Smooth muscle cell of the brain vasculature (primary cell): ENCODE measurements around the gene GSG1L.

Experiments
- DNase-seq: peaks from one replicate; pipeline ENCODE4 v3.0.0-alpha.2; 2012; ENCODE audit warnings: low read depth, low spot score

Gene GSG1L

DNA sequence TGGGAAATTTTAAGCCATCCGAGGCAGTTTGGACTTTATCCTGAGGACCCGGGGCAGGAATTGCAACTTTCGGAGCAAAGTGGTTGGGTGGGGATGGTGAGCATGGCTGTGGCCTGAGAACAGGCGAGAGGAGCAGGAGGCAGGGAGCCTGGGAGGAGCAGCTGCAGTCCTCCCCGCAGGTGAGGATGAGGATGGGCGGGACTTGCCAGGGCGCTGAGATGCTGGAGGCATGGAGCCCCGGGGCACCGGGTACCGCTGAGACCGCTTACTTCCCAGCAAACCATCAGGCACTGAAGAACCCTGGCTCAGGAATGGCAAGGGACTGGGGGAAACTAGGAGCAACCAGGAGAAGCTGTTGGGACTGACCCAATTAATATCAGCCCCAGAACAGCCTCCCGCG is 210.8 kb downstream of the GSG1L start:
- no peak for DNase-seq

DNA sequence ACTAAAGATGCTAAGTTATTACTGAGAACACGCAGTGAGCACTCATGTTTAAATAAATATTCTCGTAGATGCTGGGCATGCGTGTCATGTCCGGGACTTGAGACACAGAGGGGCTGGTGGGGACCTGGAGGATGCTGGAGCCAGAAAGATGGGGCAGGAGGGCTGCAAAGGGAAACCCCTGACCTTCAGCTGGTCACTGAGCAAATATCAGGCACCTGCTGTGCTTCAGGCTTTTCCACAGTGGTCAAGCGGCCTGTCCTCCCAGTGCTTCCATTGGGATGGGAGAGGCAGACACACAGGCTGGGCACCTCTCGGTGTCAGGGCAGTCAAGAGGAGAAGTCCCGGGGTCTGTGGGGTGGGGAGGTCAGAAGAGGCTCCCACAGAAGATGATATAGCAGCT is 211.4 kb downstream of the GSG1L start:
- no peak for DNase-seq

DNA sequence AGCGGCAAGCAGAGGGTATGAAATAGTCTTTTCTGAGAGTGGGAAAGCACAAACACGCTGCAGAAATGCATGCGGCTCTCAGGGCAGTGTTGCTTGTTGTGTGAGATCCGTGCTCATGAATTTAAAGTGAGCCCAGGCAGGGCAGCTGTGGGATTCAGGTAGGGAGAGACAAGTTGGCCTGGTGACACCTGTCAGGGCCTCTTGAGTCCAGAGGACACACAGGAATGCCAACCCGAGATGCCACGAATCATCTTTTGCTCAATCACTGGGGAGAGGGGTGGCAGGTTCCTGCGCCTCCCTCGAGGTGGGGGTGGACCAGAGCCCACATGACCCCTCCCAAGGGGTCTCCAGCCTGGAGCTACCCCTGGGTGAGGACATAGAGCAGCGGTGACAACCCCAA is 211.9 kb downstream of the GSG1L start:
- no peak for DNase-seq

DNA sequence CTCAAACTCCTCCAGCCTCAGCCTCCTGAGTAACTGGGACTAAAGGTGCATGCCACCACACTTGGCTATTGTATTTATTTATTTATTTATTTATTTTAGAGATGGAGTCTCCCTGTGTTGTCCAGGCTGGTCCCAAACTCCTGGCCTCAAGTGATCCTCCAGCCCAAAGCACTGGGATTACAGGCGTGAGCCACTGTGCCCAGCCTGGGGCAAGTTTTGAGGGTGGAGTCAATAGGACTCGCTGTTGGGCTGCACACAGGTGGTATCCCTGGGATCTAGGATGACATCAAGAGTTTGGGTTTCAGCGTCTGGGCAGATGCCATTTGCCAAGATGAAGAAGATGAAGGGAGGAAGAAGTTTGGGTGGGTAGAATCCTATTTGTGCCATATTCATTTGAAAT is 213.9 kb downstream of the GSG1L start:
- DNase-seq = no peak

DNA sequence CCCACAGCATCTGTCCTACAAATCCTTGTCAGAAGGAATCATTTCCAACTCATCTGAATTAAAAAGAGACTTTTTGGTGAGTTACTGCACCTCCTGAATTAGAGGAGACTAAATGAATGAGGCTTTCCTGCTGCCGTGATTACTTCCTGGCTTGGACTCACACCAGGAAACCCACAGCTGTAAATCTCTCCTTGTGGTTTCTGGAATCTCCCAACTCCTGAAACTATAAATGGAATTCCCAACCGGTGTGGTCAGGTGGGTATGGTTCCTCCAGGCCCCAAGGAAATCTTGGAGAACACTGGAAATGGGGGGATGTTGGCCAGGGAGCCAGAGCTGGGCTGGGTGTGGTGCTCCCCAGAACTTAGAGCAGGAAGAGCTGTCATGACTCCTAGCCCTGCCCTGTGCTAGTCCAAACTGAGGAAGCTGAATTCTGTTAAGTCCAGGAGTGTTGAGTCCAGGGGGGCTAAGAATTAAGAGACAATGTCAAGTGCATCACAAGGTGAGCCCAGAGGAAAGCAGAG is 216.4 kb downstream of the GSG1L start:
- no peak for DNase-seq

DNA sequence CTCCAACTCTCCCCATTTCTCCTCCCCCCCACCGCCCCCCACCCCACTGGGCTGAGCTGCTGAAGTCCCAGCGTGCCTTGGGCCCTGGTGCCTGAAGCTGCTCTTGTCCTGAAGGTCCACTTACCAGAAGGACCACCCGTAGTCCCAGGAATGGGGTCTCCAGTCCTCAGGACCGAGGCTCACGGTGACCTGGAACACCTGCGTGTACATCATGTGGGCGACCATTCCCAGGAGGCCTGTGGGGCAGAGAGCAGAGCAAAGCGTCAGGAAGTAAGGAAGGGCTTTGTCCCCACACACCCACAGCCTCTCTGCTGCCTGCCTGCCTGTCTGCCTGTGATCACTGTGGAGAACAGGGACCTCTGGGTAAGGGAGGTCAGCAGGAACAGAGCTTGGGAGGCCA is 218.7 kb downstream of the GSG1L start:
- no peak for DNase-seq

DNA sequence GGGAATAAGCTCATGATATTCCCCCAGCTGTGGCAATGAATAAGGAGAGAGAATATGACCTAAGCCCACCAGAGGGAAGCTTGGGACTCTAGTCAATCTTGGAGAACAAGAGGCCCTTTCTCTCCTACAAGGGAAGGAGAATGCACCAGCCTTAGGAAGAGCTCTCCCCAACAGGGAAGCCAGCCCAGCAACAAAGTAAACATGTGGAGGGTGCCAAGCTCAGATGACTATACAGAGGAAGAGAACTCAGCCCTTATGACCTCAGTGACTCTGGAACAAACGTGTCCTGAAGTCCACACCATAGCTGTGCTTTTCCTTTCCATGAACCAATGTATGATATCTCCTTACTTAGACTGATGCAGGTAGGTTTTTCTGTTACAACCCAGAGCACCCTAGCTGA is 219.7 kb downstream of the GSG1L start:
- DNase-seq = no peak

DNA sequence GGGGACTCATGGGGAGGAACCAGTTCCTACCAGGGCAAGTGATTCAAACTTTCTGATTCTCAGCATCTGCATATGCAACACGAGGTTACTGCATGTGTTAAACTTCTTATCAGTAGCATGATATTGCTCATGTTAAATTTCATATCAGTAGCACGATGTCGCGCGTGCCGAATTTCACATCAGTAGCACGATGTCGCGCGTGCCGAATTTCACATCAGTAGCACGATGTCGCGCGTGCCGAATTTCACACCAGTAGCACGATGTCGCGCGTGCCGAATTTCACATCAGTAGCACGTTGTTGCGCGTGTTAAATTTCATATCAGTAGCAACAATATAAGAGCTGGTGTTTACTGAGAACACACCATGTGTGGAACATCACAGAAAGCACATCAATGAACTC is 221.6 kb downstream of the GSG1L start:
- DNase-seq = no peak

DNA sequence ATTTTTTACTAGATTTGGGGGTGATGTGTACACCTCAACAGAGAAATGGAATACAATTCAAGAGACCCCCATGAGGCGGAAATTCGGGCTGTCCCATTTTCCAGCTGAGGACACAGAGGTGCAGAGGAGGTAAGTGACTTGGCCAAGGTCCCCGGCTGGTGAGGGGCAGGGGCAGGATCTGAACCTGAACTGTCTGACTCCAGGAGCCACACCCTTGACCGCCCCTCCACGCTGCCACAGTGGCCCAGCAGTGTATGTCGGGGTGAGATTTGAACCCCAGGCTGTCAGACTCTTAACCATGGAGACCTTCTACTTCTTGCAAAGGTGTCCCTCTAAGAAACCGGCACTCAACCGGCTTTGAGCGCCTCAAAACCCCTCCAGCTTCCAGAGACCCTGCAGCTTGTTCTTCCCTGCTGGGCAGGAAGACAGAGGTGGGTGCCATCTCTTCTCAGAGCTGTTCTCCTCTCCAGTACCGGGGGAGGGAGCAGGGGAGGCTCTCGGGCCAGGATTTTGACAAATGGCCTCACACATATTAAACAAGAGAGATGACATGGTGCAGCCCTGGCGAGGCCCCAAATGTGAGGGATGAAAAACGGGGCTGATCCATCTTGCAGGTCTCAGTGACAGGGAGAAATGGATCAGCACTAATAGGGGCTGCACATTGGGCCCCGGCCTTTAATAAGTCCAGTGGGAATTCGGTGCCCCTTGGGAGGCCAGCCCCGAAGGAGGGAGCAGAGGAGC is 222.3 kb downstream of the GSG1L start:
- no peak for DNase-seq

DNA sequence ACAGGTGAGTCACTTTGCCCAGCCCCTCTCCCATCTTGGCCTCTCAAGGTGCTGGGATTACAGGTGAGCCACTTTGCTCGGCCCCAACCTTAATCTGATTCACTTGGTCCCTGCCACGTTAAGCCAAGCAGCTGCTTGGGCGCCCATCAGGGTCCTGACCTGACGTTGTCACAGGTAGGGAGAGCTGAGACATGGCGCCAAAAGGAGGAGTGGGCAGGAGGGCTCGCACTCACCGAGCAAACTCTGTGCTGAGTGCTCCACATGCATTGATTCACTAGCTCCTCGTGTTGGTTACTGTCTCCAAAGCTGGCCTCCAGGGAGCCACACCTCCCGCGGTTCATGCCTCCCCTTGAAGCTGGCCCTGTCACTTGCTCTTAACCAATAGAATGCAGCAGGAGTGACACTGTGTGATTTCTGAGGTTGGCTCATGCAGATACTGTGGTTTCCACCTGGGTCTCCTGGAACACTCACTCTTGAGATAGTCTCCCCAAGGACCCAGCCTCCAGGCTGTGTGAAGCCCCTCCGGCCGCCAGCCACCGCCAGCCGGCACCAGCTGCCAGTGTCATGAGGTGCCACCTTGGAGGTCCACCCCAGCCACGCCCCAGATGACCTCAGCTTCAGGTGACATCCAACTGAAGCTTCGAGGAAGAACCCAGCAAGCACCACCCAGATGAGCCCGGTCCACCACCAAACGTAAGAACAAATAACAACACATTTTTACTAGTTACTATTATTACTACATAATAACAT is 223.0 kb downstream of the GSG1L start:
- DNase-seq = no peak

DNA sequence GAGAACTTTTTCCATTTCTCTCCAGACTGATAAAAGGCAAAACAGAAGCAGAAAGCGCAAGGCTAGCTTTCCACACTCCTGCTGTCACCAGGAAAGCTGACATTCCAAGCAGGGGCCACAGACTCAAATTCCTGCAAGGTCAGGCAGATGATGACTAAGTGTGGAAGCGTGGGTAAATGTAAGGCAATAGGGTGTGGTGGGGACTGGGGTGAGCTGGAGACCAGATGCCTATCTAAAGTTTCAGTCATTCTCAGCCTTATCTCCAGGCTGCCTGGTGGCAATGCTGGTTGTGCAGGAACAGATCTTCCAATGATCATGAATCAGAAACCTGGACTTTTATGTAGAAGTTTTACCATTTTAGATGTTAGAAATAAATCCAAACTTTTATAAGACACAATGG is 224.1 kb downstream of the GSG1L start:
- no peak for DNase-seq

DNA sequence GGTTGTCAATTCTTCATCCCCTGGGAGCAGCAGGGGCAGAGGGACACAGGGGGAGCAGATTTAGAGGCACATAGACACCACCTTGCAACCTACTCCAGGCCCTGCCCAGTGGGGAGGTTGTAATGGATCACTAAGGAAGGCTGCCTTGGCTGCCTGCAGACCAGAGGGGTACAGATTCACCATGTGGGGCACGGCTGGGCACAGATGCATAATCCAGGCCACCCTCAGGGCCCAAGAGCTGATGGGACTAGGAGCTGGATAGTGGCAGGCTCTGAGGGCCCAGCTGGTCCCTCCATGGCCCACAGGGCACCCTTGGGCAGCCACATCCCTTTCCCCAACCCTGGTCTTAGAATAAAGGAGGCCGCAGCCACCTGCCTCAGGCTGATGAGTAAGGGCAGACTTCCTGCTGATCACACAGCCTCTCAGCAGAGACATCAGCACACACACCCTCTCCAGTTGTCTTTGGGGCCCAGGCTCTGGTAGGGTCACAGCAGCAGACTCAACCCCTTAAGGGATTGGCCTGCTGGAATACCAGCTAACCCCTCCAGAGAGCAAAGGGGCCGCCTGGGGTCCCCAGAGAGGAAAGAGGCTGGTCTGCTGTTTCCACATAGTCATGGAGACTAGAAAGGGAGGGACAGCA is 224.9 kb downstream of the GSG1L start:
- no peak for DNase-seq

DNA sequence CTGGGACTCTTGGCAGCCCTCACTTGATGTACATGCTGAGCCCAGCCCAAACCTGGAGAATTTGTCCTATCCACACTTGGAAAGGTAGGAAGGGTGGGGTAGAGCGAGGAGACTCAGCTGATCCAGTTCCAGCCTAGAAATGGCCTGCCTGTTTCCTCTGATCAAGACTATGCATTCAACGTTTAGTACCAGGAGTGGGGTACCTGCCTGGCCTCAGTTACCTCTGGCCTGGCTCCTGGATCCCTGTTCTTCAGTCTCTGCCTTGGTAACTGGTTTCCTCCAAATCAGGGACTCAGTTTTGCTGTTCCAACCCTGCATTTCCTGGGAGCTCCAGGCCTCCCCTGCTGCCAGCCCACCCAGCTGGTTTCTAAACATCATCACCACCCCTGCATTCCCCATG is 233.5 kb downstream of the GSG1L start:
- no peak for DNase-seq

DNA sequence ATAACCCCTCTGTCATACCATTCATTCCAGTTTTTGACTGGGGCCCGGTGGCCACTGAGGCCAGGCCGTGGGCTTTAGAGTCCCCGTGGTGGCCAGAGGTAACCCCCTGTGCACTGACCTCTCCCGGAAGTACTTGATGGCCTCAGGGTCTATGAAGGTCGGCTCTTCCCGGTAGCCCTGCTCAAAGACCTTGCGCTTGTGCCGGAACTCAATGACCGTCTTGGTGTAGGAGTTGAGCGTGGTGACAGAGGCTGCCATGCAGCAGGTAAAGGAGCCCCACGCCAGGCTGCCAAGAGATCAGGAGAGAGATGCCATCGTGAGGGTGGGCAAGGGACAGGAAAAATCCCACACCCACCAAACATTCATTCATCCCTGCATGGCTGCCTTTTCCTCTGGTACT is 234.8 kb downstream of the GSG1L start:
- no peak for DNase-seq

DNA sequence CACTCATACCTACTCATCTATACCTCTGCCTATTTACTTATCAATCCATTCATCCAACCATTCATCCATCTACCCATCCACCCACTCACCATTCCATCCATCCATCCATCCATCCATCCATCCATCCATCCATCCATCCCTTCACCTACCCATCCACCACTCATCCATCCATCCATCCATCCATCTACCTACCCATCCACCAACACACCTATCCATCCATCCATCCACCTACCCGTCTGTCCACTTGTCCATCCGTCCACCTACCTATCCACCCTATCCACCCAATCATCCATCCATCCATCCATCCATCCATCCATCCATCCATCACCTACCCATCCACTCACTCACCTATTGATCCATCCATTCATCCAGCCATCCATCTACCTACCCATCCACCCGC is 235.7 kb downstream of the GSG1L start:
- no peak for DNase-seq

DNA sequence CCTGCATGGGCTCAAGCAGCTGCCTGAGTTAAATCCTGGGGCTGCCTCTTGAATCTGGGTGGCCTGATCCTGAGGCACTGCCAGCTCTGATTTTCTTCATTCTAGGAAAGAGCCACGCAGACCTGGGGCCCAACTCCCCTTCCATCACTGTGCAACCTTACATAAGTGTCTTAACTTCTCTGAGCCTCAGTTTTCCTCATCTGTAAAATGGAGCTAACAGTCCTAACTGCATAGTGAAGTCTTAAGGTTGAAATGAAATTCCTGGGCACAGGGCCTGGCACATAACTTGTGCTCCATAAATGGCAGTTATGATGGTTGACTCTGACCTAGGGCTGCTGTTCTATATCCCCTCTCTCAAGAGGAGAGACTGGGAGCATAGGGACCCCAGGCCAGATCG is 236.6 kb downstream of the GSG1L start:
- no peak for DNase-seq

DNA sequence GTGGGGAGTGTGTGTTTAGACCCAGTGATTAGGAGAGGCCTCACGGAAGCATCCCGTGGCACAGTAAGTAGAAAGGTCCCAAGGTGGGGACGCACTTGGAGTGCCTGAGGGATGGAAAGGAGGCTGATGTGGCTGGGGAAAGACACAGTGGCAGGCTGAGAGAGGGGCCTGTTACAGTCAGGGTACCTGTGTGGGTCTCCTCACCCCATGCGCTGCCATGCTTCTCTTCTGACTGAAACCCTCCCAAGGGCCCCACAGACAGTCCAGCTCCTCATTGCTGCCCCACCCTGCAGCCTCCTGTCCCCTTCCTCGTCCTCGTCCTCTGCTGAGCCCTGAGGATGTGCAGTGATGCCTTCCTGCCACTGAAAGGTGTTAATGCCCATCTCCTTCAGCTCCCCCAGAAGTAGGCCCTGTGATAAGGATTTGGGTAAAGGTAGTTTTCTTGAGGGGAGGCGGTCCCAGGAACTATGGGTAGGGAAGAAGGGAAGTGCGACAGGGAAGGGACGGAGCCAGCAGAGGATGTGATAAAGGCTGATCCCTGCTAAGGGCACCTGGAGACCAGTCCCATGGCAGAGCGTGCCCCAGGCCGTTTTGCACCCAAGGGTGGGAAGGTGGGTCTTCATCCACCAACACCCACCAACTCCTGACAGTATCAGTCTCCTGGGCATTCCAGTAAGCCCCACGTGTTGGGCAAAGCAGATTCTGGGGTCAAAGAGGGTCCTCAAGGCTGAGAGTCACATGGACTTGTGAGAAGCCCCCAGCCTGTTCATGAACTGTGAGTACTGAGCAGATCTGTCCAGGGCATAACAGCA is 237.2 kb downstream of the GSG1L start:
- no peak for DNase-seq

DNA sequence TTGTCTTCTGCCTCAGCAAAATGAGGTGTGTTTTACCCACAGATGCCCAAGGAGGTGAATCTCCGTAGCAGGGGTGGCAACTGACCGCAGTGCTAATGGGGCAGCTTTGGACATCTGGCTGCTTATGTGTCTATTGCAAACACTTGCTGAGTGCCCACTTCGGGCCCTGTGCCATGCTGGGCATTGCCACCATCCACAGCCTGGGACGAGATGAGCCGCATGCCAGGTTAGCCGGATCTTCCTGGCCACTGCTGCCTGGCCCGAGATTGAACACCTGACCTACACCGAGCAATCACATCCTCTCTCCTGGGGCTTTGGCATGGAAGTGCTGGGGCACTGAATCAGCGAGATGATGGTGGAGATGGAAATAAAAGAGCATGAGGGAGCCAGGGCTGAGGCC is 238.7 kb downstream of the GSG1L start:
- no peak for DNase-seq

DNA sequence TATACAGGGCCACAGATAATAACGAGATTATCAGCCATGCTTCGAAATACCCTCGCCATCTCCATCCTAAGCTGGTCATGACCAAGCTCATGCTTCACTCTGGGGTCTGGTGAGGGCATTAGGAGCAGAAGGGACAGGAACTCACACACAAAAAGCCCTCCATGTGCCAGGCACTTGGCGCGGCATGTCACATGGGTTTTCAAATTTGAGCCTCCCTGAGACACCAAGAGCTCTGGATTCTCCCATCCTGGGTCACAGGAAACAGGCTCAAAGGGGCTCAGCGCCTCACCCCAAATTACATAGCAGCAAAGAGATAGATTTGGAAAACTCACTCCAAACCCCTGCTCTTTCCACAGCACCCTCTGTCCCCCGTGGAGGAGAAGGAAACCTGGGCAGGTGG is 239.5 kb downstream of the GSG1L start:
- no peak for DNase-seq

DNA sequence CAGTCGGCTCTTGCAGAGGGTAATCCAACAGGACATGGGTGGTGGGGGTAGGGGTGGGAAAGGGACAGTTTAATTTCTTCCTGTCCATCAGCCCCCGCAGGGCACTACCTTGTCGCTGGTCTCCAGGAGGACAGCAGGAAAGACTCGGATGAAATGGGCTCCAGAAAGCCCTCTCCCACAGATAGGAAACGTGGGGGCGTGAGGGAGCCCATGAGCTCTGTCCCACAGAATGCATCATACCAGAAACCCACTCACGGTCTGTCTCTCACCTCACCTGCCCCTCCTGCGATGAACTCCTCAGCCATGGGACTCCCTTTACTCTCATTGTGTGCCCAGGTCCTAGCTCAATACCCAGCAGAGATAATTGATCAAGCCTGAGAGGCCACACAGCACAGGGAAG is 240.1 kb downstream of the GSG1L start:
- no peak for DNase-seq

DNA sequence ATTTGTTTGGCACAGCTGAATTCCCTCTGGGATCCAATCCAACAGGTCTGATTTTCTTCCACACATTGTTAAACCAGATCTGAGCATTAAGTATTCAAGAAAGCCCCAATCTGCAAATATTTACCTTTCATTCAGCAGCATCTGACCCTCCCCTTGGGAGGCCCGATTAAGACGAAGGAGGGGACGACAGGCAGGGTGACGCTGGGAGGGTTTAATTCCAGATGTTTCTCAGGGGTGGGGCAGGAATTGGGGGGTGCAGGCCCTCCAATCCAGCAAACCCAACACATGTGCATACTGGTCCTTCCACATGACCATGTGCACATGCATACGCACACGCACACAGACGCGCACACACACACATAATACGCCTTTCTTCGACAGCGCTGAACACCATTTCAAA is 240.5 kb downstream of the GSG1L start:
- no peak for DNase-seq

DNA sequence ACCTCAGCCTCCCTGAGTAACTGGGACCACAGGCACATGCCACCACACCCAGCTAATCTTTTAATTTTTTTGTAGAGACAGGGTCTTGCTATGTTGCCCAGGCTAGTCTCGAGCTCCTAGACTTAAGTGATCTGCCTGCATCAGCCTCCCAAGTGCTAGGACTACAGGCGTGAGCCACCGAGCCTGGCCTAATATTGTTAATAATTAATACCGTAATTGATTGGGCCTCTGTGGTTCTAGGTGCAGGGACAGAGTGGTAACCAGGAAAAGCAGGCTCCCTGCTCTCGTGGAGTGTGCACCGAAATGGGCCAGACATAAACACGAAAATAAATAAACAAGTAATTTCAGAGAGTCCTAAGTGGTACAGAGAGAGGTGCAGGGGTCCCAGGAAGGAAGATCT is 241.0 kb downstream of the GSG1L start:
- DNase-seq = no peak
